AG09309 (cell line): ENCODE data around the gene IGSF22.

Experiments used
- DNase-seq: peaks from one replicate; pipeline ENCODE4 v3.0.0-alpha.2; 2010; ENCODE audit warnings: low read depth
- H3K4me3 ChIP-seq: 2 replicates; pipeline ENCODE4 v1.5.1; 2011; ENCODE audit warnings: mild to moderate bottlenecking, low read depth, low read length, moderate library complexity; ENCODE audit not compliant: control insufficient read depth
- TF ChIP-seq, protein P1 (sequence below): IDR thresholded peaks from 2 replicates; pipeline ENCODE4 v1.5.1; 2011; ENCODE audit warnings: mild to moderate bottlenecking, low read depth, low read length, inconsistent platforms; ENCODE audit not compliant: insufficient read depth, control insufficient read depth; ENCODE audit errors: missing control alignments

The IGSF22 gene

DNA sequence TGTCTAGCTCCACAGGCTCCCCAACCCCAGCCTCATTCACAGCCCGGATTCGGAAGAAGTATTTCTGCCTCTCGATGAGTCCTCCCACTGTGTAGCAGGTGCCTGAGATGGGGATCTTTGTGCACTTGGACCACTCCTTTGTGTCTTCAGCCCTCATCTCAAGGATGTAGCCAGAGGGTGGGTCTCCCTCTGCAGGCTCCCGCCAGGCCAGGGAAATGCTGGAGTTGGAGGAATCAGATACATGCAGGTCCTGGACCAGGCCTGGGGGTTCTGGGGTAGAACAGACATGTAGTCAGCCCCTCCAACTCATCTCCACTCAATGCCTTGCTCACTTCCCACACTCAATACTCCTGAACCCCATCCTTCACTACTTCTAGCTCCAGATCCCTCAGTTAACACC is 16.6 kb downstream of the IGSF22 start:
- H3K4me3 ChIP-seq = no peak overlapping the region
- TF ChIP-seq, protein P1, sequence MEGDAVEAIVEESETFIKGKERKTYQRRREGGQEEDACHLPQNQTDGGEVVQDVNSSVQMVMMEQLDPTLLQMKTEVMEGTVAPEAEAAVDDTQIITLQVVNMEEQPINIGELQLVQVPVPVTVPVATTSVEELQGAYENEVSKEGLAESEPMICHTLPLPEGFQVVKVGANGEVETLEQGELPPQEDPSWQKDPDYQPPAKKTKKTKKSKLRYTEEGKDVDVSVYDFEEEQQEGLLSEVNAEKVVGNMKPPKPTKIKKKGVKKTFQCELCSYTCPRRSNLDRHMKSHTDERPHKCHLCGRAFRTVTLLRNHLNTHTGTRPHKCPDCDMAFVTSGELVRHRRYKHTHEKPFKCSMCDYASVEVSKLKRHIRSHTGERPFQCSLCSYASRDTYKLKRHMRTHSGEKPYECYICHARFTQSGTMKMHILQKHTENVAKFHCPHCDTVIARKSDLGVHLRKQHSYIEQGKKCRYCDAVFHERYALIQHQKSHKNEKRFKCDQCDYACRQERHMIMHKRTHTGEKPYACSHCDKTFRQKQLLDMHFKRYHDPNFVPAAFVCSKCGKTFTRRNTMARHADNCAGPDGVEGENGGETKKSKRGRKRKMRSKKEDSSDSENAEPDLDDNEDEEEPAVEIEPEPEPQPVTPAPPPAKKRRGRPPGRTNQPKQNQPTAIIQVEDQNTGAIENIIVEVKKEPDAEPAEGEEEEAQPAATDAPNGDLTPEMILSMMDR = no peak

DNA sequence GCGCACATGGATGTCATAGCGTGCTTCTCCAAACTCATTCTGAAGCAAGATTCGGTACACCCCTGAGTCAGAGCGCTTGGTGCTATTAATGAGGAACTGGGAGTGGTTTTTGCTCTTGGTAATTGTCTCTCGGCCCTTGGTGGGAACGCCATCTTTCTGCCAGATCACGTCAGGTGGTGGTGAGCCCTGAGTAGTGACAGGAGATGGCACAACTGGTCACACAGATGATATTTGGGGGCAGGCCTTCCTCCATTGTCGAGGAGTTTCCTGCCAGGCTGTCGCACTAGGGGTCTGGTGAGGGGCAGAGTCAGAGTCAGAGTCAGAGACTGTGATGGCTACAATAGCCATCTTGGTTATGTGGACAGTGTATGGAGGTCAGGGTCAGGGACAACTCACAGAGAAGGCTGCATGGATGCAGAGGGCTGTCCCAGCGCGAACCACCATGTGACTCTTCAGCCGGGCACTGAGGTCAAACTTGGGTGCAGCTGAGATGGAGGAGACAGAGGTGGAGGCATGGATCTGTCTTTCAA is 18.1 kb downstream of the IGSF22 start:
- TF ChIP-seq, protein P1 = no peak
- DNase-seq = no peak
- no peak overlapping the region for H3K4me3 ChIP-seq

More for the DNA sequence above, 16.6 kb downstream of the IGSF22 start:
- DNase-seq = no peak

DNA sequence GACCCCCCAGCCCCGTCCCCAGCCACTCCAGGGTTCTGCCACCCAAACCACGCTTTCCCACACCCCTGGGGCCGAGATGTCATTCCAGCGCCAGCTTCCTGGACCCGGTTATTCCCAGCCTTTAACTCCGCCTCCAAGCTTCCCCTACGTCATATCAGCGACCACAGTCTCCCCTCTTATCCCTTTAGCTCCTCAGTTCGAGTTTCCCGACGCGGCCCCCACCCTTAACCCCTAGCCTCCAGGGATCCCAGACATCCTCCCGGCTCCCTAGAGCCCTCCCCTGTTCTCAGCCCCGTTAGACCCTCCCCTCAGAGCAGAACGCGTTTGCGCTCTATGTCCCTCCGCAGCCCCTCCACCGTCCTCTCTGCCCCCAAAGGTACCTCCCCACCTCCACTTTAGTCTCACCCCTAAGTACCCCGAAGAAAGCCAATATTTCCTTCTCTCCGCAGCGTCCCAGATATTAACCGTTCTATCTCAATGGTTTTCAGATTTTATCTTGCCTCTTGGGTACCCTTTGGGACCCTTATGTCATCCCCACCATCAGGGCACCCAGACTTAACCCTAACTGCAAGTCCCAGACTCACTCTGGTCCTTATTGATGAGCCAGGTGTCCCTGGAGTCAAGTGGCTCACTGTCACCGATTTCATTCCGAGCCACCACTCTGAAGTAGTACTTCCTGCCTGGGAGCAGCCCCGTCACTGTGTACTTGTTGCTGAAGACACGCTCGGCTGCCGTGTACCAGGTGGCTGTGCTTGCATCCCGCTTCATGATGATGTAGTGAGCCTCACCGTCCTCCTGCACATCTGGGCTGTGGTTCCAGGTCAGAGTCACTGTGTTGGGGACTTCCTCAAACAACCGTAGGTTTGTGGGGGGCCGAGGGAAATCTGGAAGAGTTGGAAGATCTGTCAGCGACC is 19.4 kb downstream of the IGSF22 start:
- TF ChIP-seq, protein P1 = no peak
- H3K4me3 ChIP-seq = peak overlapping the region; percentile 4
- no peak for DNase-seq

DNA sequence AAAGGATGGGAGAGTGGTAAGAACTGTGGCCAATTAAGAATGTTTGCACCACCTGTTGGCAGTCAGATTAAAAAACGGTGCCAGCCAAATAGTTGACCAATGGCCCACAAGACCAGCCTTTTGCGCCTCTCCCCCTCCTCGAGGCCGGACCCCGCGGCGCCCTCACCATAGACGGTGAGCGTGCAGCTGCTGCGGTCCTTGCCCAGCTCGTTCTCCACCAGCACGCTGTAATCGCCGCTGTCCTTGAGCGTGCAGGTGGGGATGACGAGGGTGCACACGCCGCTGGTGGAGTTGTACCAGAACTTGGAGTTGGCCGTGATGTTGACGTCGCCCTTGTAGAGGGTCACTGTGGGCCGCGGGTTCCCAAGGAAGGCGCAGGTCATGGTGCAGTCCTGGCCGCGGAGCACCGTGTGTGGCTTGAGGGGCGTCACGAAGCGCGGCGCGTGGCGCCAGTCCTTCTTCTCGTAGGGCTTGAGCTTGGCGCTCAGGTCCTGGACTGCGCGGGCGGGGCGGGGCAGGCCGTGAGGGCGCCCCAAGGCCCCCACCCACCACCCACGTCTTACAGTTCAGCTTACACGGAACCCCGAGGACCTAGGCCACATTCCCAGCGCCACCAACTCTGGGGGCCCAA is 20.2 kb downstream of the IGSF22 start:
- DNase-seq = no peak
- no peak overlapping the region for H3K4me3 ChIP-seq
- TF ChIP-seq, protein P1 = no peak

DNA sequence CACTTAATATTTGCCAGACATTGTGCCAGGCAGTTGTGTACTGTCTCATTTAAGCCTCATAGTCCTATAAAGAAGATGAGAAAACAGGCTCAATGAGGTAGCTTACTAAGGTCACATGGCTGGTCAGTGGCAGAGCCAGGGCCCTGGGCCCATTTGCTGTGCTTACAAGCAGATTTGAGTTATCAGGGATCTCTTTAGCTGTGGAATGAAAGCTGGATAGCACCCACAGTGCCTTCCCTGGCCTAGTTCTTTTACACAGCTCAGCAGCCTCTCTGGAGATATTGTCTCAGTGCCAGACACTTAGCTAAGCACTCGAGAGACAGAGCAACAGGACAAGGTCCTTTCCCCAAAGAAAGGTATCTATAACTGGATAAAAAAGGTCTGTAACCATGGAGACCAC is 21.3 kb downstream of the IGSF22 start:
- no peak overlapping the region for H3K4me3 ChIP-seq
- DNase-seq = no peak
- TF ChIP-seq, protein P1 = no peak

DNA sequence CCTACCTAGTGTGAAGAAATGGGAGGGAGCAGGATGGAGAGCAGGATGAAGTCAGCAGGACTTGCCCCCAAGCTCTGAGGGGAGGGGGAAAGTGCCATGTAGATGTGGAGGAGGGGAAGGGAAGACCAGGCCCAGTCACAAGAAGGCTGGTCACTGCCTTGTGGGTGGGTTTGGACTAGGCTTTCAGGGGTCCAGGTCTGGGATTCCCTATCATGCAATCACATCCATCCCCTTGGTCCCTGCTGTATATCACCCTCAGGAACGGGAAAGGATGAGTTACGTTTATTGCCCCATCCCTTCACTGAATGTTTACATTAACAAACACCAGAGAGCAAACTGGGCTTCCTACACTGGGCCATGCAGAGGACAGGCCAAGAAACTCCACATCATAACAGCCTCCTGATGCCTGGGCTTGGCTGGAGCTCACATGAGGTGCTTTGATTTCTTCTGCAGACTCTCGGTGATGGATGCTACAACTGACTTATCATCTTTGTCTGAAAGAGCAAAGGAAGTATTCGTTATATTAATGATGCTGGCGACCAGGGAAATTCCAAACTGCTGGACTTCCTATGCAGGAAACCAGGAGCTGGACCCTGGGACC is 21.8 kb downstream of the IGSF22 start:
- no peak overlapping the region for H3K4me3 ChIP-seq
- no peak for DNase-seq
- TF ChIP-seq, protein P1 = no peak
